HG03097 (cell line): ENCODE measurements around the gene TRIM64.
"Not testable (repeated sequence)": the region's sequence is repeated elsewhere in the genome, so short reads cannot be mapped to it uniquely, and the experiment has no call there.

Source experiments
- ATAC-seq: cut with Tn5 transposase; IDR thresholded peaks from one replicate; pipeline ENCODE4 v1.9.1; 2021; ENCODE audit not compliant: unreplicated experiment, low FRiP score

Gene TRIM64

GRCh38 chr11:89965737-89966136, at the start of gene TRIM64:
Gene TRIM64, plus strand, starts transcription at chr11:89966037. Its CDS starts 2,467 bp downstream, at chr11:89968504.
- not testable (repeated sequence) for ATAC-seq

GRCh38 chr11:89922195-89922660, 43.6 kb upstream of the TRIM64 start, which contains the start of gene TRIM49D1:
Gene TRIM49D1, minus strand, starts transcription at chr11:89922245. Its CDS starts 4,535 bp downstream, at chr11:89917710.
- no peak for ATAC-seq

- not testable (repeated sequence) for ATAC-seq
Measured at GRCh38 chr11:89923764-89924163, 42.1 kb upstream of the TRIM64 start, which contains the start of gene TRIM49D2. Gene TRIM49D2, plus strand, starts transcription at chr11:89924064. Its CDS starts 2,698 bp downstream, at chr11:89926762.

- not testable (repeated sequence) for ATAC-seq
Measured at GRCh38 chr11:89960833-89961232, 5.0 kb upstream of the TRIM64 start.
